Activated T-helper 17 cell treated with anti-CD3 and anti-CD28 coated beads, Interleukin-2, amount 50 U/mL, for 72 hours (primary cell): Measurements from ENCODE around the gene ZNF436. TPM values are rescaled to one million over a fixed set of nuclear protein-coding genes. Genes with fewer than 3 reads are reported as not detected.
A peak's percentile ranks its signal among the peaks of the same experiment; 100 is the strongest.

Experiments
- ATAC-seq: fragments of 150-1000 bp; cut with Tn5 transposase; replicated peaks from 2 replicates; pipeline ENCODE4 v1.10.0; 2021; ENCODE audit warnings: mild to moderate bottlenecking, moderate library complexity
- H3K27ac Mint-ChIP-seq: one replicate; pipeline ENCODE4 v1.8.0; 2022; ENCODE audit warnings: mixed read lengths
- H3K27me3 Mint-ChIP-seq: one replicate; pipeline ENCODE4 v1.8.0; 2022; ENCODE audit warnings: mixed read lengths
- H3K36me3 Mint-ChIP-seq: one replicate; pipeline ENCODE4 v1.8.0; 2022; ENCODE audit warnings: low read depth, mild to moderate bottlenecking, mixed read lengths
- H3K4me1 Mint-ChIP-seq: one replicate; pipeline ENCODE4 v1.8.0; 2022; ENCODE audit warnings: mixed read lengths
- H3K4me3 Mint-ChIP-seq: one replicate; pipeline ENCODE4 v1.8.0; 2022; ENCODE audit warnings: mild to moderate bottlenecking, mixed read lengths
- H3K9me3 Mint-ChIP-seq: one replicate; pipeline ENCODE4 v1.8.0; 2022; ENCODE audit warnings: mixed read lengths
- total RNA-seq, 2 donors: library from RNA; stranded (reverse); gene quantifications; one replicate each; pipeline ENCODE4 v1.2.3, GENCODE V29; 2022

Gene ZNF436
- 10 to 100 TPM in 1 of 2 donors, 1 to 10 TPM in 1; 4.7 to 10.7 TPM for total RNA-seq

DNA sequence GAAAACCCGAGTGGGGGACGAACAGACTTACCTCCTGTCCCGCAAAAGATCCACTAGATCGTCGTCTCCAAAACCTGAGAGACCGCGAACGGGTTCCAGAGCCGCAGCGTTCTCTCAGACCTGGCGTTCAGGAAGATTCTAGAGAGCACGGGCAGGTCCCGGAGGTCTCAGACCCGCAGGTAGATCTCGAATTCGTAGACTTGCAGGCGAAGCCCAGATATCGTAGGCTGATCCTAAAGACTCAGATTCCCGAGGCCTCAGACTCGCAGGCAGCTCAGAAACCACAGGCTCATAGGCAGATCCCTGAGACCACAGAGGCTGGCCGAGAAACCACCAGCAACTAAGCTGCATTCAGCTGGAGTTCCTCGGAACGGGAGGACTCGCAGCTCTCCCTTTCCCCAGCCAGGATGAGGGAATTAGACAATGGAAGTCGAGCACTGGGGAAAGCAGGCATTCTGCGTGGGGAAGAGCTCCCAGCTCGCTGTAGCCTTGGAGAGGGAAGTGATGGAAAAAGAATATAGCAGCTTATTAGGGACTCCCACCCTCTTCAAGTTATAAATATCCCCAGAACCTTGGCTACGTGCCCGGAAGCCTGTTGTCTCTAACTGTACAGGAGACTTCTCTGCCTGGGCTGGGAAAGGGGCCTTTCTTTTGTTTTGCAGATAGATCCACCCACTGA, at the start of gene ZNF436:
Gene ZNF436 (minus strand): TSS at position 502 of the 679 bp plus-strand sequence. CDS start 1,831 bp downstream, outside the sequence.
- peak within 1 kb of the TSS; percentile 89 for H3K4me3 Mint-ChIP-seq
- peaks cover 16% of the 10 kb centered on the region for H3K4me1 Mint-ChIP-seq

DNA sequence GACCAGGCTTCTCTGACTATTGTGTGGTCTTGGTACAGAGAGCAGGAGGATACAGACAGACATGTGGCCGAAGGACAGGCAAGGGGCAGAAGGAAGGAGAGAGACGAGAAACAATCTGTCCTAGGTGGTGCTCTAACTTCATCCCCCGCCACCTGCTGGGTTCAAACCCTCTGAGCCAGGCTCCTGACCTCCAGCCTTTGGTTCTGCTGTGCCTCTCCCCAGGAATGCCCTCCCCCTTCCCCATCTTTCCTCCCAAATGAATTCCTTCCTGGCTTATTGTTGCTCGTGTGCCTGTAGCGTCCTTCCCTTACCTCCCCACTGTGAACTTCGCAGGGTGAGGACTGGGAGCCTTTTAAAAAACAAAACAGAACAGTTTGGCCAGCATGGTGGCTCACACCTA, 49.5 kb upstream of the ZNF436 start:
- H3K36me3 Mint-ChIP-seq = peaks cover 4% of the 10 kb centered on the region
- H3K4me1 Mint-ChIP-seq = peaks cover 17% of the 10 kb centered on the region
- no peak overlapping the region for H3K4me3 Mint-ChIP-seq
- ATAC-seq = no peak
- peaks cover 3% of the 10 kb centered on the region for H3K27me3 Mint-ChIP-seq
- no peaks in the 10 kb centered on the region for H3K9me3 Mint-ChIP-seq
- no peak overlapping the region for H3K27ac Mint-ChIP-seq

More for the DNA sequence above, at the start of gene ZNF436:
- Mint-ChIP-seq H3K27me3 (no peaks in the 10 kb centered on the region), H3K36me3 (peaks cover 36% of the 10 kb centered on the region), H3K9me3 (no peaks in the 10 kb centered on the region), H3K27ac (peak within 1 kb of the TSS; percentile 96)
- no peak for ATAC-seq

DNA sequence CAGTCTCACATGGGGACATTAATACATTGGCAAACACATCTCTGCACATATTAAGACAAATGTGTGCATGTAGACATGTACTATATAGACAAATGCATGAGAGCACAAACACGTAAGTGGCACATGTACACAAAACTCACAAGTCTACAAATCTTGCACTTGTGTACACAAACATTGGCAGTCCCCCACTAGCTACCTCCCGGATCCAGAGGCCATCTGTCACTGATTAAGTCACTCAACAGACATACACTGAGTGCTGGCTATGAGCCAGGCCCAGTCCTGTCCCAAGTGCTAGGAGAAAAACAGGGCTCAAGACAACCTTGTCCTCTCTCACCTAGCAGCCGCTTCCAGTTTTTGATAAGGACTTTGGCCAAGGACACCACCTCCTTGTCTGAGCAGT, 47.9 kb upstream of the ZNF436 start:
- H3K36me3 Mint-ChIP-seq = peaks cover 4% of the 10 kb centered on the region
- no peak overlapping the region for H3K4me3 Mint-ChIP-seq
- no peaks in the 10 kb centered on the region for H3K27me3 Mint-ChIP-seq
- no peak overlapping the region for H3K27ac Mint-ChIP-seq
- no peaks in the 10 kb centered on the region for H3K9me3 Mint-ChIP-seq
- no peak for ATAC-seq
- H3K4me1 Mint-ChIP-seq = peaks cover 8% of the 10 kb centered on the region

DNA sequence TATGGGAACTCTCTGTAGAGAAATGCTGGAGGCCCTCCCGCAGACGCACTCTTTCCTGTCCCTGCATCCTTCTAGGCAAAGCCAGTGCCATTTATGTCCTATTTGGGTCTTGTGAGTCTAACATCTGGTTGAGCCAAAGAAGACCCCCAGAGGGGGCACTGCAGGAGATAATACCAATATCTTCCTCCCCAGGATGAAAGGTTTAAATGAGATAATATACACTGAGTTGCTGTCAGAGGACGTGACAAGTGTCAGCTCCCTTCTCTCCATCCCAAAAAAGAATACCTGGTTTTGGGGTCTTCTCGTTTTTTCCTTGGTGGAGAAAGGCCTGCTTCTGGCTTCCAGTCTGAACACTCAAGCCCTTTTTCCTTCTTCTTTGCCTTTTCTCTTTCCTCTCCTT, 47.3 kb upstream of the ZNF436 start:
- ATAC-seq = no peak
- Mint-ChIP-seq H3K27me3 (no peaks in the 10 kb centered on the region), H3K9me3 (no peaks in the 10 kb centered on the region), H3K27ac (no peak overlapping the region), H3K4me1 (peaks cover 2% of the 10 kb centered on the region), H3K4me3 (no peak overlapping the region), H3K36me3 (peaks cover 4% of the 10 kb centered on the region)

DNA sequence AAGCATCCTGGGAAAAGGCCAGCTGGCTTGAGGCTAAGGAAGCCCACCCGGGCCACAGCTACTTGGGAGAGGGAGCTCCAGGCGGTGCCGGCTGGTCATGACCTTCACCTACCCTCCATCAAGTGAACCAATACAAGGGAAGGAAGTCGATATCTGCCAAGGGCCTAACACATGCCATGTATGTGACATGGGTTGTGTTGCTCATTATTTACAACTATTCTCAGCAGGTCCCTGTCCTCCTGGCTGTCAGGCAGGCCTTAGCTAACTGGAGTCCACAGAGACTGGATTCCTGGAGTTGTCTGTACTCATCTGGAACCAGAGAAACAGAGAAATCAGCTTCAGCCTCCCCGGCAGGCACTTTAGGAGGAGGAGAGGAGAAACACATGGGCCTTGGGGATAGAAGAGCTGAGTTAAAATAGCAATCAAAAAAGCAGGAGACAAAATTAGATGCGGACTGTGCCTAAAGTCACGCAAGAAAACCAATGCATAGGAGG, 39.2 kb upstream of the ZNF436 start:
- Mint-ChIP-seq H3K27ac (no peak overlapping the region), H3K9me3 (no peaks in the 10 kb centered on the region), H3K4me3 (no peak overlapping the region), H3K36me3 (no peaks in the 10 kb centered on the region), H3K27me3 (no peaks in the 10 kb centered on the region), H3K4me1 (no peaks in the 10 kb centered on the region)
- ATAC-seq = no peak

DNA sequence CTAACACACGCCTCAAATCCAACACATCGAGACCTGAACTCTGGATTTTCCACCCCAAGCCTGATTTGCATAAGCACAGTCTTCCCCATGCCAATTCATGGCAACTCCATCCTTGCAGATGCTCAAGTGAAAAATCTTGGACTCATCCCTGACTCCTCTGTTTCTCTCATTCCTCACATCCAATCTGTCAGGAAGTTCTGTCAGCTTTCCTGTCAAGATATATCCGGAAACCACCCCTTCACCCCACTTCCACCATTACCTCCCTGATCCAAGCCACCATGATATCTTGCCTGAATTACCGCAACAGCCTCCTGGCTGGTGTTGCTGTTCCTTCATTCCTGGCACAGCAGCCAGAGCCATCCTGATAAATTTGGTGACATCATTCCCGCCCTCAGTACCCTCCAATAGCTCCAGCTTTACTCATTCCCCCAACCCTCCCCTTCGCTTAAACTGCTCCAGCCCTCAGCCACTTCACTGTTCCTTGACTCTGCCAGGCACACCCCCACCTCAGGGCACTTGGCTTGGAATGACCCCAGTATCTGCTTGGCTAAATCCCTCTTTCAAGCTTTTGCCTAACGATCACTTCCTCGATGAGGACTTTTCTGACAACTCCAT, 37.5 kb upstream of the ZNF436 start:
- no peaks in the 10 kb centered on the region for H3K4me1 Mint-ChIP-seq
- H3K4me3 Mint-ChIP-seq = no peak overlapping the region
- no peaks in the 10 kb centered on the region for H3K9me3 Mint-ChIP-seq
- H3K27me3 Mint-ChIP-seq = no peaks in the 10 kb centered on the region
- ATAC-seq = no peak
- no peak overlapping the region for H3K27ac Mint-ChIP-seq
- H3K36me3 Mint-ChIP-seq = no peaks in the 10 kb centered on the region

DNA sequence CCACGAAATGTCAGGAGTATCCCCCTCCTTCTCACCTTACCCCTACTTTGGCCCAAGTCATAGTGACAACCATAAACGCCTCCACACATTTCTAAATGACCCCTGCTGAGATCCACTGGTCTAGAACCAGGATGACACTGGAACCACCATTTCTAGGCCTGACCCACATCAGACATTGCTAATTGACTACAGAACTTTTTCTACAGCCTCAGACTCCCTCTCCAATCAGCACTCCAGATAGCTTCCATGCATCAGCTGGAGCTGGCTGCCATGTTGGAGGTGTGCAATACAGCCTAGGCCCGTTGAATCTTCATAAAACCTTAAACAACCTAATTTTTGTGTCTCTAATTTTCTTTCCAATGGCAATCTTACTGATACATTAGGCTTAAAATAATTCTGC, 36.3 kb upstream of the ZNF436 start:
- no peak overlapping the region for H3K27ac Mint-ChIP-seq
- no peaks in the 10 kb centered on the region for H3K27me3 Mint-ChIP-seq
- H3K36me3 Mint-ChIP-seq = no peaks in the 10 kb centered on the region
- H3K4me1 Mint-ChIP-seq = no peaks in the 10 kb centered on the region
- H3K4me3 Mint-ChIP-seq = no peak overlapping the region
- ATAC-seq = no peak
- H3K9me3 Mint-ChIP-seq = no peaks in the 10 kb centered on the region

DNA sequence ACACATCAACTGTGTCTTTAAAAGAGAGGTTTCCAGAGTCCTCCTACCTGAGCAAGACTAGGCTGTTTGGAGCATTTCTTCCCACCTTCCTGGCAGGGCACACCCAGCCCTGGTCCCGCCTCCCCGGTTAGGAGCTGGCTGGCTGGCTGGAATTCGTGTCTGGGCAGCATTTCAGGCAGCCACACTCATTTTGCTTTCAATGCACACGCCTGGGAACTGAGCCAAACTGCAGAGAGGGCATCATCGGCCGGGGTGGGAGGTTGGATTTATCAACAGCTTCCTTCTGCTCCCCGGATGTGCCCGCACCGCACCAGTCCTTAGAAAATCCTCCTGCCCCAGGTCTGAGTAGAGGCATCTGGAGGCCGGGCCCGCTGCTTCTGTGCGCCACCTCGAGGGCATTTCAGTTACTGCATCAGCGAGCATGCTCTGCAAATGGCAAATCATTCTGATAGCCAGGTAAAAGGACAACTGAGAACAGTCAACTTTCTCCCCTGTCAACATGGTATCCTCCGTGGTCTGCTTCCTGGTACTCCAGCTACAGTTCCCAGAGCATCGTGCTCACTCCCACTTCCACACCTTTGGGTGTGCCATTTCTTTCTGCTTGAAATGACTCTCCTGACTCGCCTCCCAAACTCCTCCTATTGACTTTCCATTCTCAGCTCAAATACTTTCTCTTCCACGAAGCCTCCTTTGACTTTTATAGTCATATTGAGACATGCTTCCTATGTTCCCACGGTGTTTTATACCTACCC, 34.3 kb upstream of the ZNF436 start:
- Mint-ChIP-seq H3K36me3 (no peaks in the 10 kb centered on the region), H3K27ac (no peak overlapping the region), H3K9me3 (no peaks in the 10 kb centered on the region), H3K4me3 (peak overlapping the region; percentile 0), H3K4me1 (no peaks in the 10 kb centered on the region), H3K27me3 (no peaks in the 10 kb centered on the region)
- peak; percentile 91 for ATAC-seq

DNA sequence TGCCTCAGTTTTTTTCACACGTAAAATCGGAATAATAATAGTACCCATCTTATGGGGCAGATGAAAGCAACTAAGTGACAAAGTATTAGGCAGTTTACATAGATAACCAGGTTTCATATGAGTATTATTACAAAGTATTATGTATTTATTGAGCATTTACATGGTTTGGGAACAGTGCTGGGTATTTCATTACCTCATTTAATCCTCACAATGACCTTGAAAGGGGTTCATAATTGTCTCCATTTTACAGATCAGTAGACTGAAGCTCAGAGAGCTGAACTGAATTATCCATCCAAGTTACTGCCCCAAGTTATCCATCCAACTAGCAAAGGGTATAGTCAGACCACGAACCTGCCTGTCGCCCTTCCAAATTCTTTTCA, 33.7 kb upstream of the ZNF436 start:
- Mint-ChIP-seq H3K36me3 (no peaks in the 10 kb centered on the region), H3K4me3 (peak overlapping the region; percentile 0), H3K9me3 (no peaks in the 10 kb centered on the region), H3K27me3 (no peaks in the 10 kb centered on the region), H3K27ac (no peak overlapping the region), H3K4me1 (no peaks in the 10 kb centered on the region)
- no peak for ATAC-seq

DNA sequence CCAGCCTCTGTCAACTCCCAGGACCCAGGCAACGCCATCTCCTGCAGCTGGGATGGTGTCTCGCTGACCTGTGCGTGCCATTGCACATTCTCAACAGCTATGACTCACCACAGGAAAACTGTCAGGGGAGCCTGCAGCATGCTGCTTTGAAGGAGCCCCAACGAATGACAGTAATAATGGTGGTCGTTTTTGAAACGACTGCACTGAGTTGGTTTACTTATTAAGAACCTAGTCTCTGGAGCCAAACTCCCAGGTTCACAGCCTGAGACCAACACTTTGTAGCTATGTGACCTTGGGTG, 33.4 kb upstream of the ZNF436 start:
- H3K27me3 Mint-ChIP-seq = no peaks in the 10 kb centered on the region
- H3K4me3 Mint-ChIP-seq = no peak overlapping the region
- H3K9me3 Mint-ChIP-seq = no peaks in the 10 kb centered on the region
- ATAC-seq = no peak
- no peaks in the 10 kb centered on the region for H3K4me1 Mint-ChIP-seq
- H3K27ac Mint-ChIP-seq = no peak overlapping the region
- no peaks in the 10 kb centered on the region for H3K36me3 Mint-ChIP-seq

DNA sequence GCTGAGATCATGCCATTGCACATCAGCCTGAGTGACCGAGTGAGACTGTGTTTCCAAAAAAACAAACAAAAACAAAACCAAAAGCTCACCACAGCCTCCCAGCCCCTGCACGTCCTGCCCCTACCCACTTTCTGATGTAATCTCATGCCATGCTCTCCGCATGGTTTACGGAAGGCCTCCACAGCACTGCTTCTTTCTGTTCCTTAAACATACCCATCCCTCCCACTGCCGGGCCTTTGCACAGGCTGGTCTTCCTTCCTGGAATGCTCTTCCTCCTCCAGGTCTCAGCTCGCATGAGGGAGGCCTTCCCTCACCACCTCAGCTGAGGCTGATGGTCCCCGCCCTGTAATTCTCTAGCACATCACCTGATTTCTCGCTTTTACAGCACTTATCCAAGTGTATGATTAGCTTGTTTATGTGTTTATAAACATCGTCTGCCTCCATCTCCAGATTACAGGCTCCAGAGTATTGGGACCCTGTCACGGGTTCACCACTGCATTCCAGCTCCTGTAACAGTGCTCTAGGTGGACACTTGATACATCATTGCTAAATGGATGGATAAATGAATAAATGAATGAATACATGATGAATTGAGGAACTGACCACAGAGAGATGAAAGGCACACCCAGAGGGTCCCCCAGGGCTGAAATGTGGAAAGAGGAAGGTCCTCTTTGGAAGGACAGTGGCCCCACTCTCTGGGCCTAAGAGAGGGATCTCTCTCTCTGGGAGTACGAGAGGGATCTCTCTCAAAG, 32.8 kb upstream of the ZNF436 start:
- no peaks in the 10 kb centered on the region for H3K27me3 Mint-ChIP-seq
- H3K9me3 Mint-ChIP-seq = no peaks in the 10 kb centered on the region
- no peak overlapping the region for H3K4me3 Mint-ChIP-seq
- H3K27ac Mint-ChIP-seq = no peak overlapping the region
- ATAC-seq = no peak
- no peaks in the 10 kb centered on the region for H3K36me3 Mint-ChIP-seq
- no peaks in the 10 kb centered on the region for H3K4me1 Mint-ChIP-seq

DNA sequence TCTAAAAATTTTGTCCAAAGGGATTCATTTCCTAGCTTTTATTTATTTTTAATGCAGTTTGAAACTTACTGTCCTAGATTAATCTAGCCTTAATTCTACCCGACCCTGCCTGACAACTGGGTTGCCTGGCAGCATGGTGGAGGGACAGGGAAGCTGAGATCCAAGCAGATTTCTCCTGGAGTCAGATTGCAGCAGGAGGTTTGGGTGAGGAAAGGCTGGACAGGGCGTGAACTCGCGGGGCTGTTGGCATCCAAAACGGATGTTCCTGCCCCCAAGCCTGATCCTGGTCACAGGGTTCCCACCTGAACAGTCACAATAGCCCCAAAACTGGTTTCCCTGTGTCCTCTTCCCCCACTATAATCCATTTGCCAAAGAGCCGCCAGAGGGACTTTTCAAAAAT, 31.7 kb upstream of the ZNF436 start:
- no peaks in the 10 kb centered on the region for H3K9me3 Mint-ChIP-seq
- no peaks in the 10 kb centered on the region for H3K4me1 Mint-ChIP-seq
- no peak overlapping the region for H3K4me3 Mint-ChIP-seq
- ATAC-seq = no peak
- H3K27me3 Mint-ChIP-seq = no peaks in the 10 kb centered on the region
- H3K27ac Mint-ChIP-seq = no peak overlapping the region
- no peaks in the 10 kb centered on the region for H3K36me3 Mint-ChIP-seq

DNA sequence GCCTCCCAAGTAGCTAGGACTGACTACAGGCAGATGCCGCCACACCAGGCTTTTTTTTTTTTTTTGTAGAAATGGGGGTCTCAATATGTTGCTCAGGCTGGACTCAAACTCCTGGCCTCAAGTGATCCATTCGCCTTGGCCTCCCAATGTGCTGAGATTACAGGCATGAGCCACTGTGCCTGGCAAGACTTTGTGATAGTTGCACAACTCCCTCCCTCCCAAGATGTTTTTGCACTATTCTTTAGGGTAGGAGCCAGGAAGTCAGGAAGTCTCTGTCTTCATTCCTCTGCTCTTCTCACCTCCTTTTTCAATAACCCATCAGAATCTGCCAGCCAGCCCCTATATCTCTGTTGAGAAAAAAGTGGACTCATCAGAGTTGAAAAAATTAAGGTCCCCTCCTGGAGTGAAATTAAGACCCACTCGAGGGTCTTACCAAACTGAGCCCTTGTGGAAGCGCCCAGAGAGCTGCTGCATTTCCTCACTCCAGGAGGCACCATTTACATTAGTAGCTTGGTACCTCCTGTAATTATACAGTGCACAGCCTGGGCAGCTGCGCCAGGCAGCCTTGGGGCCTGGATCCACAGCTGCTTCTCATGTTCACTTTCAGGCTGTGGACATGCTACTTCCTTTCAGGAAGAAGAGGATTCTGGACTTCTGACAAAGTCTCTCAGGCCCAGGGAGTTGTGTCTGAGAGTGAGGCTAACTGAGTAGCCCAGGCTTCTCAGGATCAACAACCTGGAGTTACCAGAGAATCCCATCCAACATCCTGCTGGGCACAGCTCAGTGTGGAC, 30.9 kb upstream of the ZNF436 start:
- no peak for ATAC-seq
- Mint-ChIP-seq H3K36me3 (no peaks in the 10 kb centered on the region), H3K4me1 (no peaks in the 10 kb centered on the region), H3K27me3 (no peaks in the 10 kb centered on the region), H3K4me3 (no peak overlapping the region), H3K9me3 (no peaks in the 10 kb centered on the region), H3K27ac (no peak overlapping the region)

DNA sequence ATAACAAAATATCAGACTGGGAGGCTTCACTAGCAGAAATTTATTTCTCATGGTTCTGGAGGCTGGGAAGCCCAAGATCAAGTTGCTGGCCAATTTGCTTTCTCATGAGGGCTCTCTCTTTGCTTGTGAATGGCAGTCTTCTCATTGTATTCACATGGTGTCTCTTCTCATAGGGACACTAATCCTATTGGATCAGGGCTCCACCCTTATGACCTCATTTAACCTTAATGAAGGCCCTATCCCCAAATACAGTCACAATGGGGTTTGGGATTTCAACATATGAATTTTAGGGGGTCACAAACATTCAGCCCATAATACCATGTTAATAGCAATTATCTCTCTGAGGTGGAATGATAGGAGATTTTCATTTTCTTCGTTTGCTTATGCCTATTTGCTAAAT, 29.6 kb upstream of the ZNF436 start:
- Mint-ChIP-seq H3K27ac (no peak overlapping the region), H3K4me1 (no peaks in the 10 kb centered on the region), H3K4me3 (no peak overlapping the region), H3K9me3 (no peaks in the 10 kb centered on the region), H3K36me3 (no peaks in the 10 kb centered on the region), H3K27me3 (no peaks in the 10 kb centered on the region)
- no peak for ATAC-seq
